ENCODE data around the gene PTPN9. TPM values are rescaled to one million over a fixed set of nuclear protein-coding genes. Genes with fewer than 3 reads are reported as not detected.

PTPN9 gene
- total and polyA plus RNA-seq, 2 of the 13 experiments (the other 11 are each of a cell fraction or from before 2014, with no cell fraction given) = 16.6 to 19.9 TPM

- peak overlapping the region; percentile 91 to 93 (median 93) for H3K4me3 ChIP-seq (replicated peaks in 1 of 3; ENCODE audit: insufficient read depth in 1 of 3, low read depth in 2 of 3, low read length in 3 of 3)
- ATAC-seq (no peak), FAIRE-seq (no peak), DNase-seq (ENCODE audit: low spot score) (no peak)
- H4K20me1 ChIP-seq (ENCODE audit: insufficient read depth, low read length) = peaks cover 15% of the 10 kb centered on the region
- H3K4me1 ChIP-seq (ENCODE audit: insufficient read depth, low read length) = peaks cover 37% of the 10 kb centered on the region
- under 1% methylated on average over 22 of the region's 116 CpGs for WGBS (ENCODE audit: low lambda C conversion rate)
- H3K79me2 ChIP-seq (ENCODE audit: insufficient read depth, low read length) = peaks cover 15% of the 10 kb centered on the region
- H3K27me3 ChIP-seq (ENCODE audit: control insufficient read depth in 1 of 2, insufficient read depth in 2 of 2, low read length in 2 of 2) = no peaks in the 10 kb centered on the region; a peak in 1 of 5 replicates
- H2AFZ ChIP-seq (ENCODE audit: low read length) = no peak overlapping the region
- intact Hi-C loops (cut with micrococcal nuclease; ENCODE audit: unreplicated experiment) (loop anchor here (5.0 kb wide), 2 partner anchors 87 to 173 kb away; partner anchors contain the start of genes MAN2C1 and SNUPN), in situ Hi-C loops (cut with HindIII; ENCODE audit: extremely low pct_ligation_motif_present, low pct_unique_long_range_greater_than_20kb) (loop anchor here (5.0 kb wide), 1 partner anchor 87 kb away; the partner anchor contains the start of gene MAN2C1)
- peak overlapping the region; percentile 89 for H3K27ac ChIP-seq (ENCODE audit: extremely low read length, insufficient read depth, low read length)
- H3K9ac ChIP-seq (ENCODE audit: insufficient read depth, low read depth, low read length) = peak overlapping the region; percentile 90
- POLR2A ChIA-PET = interaction anchor here (0.6 to 7.8 kb wide), 20 partner anchors 9 to 449 kb away, joined by 3 to 185 read pairs (median 4); partner anchors contain the start of genes FBXO22, IMP3, MAN2C1 and PTPN9
- H3K4me2 ChIP-seq (ENCODE audit: low read depth, low read length) = peak overlapping the region; percentile 76
- CTCF ChIA-PET (ENCODE audit: low intra/inter-chr PET ratio, low total read pairs) = no interaction called here
- H3K9me3 ChIP-seq (ENCODE audit: low read length) = no peaks in the 10 kb centered on the region
- no TSS peak for BruUV-seq (replicated peaks)
- no peaks in the 10 kb centered on the region for H3K36me3 ChIP-seq (replicated peaks in 1 of 2; ENCODE audit: control insufficient read depth in 1 of 2, insufficient read depth in 2 of 2, low read length in 2 of 2)
- TF ChIP-seq HNRNPK (IDR thresholded peaks at IDR 0.05; ENCODE audit: low read depth, low read length, poor library complexity, severe bottlenecking) (peak; percentile 71), TCF12 (IDR thresholded peaks at IDR 0.05) (no peak), TCF12 (CRISPR knock-in tag; IDR thresholded peaks at IDR 0.05) (peak; percentile 18; the same call in 1 of the 2 replicates), FOXK1 (CRISPR knock-in tag; IDR thresholded peaks at IDR 0.05; ENCODE audit: borderline replicate concordance, low read depth) (no peak), KLF16 (CRISPR knock-in tag; IDR thresholded peaks at IDR 0.05) (0 out of 4 replicates have a peak, but pooled peaks of 1 of the 2 experiments have one; percentile 17), ZNF563 (CRISPR knock-in tag; IDR thresholded peaks at IDR 0.05) (0 out of 2 replicates have a peak, but pooled peaks have one; percentile 47), SALL1 (CRISPR knock-in tag; IDR thresholded peaks at IDR 0.05) (0 out of 2 replicates have a peak, but pooled peaks have one; percentile 14), RNF219 (CRISPR knock-in tag; IDR thresholded peaks at IDR 0.05) (no peak), CEBPG (CRISPR knock-in tag; IDR thresholded peaks at IDR 0.05) (no peak), POGK (CRISPR knock-in tag; conservative IDR thresholded peaks at IDR 0.05) (0 out of 2 replicates have a peak, but pooled peaks have one; percentile 3), GABPA (IDR thresholded peaks at IDR 0.05; ENCODE audit: low read depth, low read length) (no peak), GABPA (CRISPR knock-in tag; IDR thresholded peaks at IDR 0.05; ENCODE audit: low read depth) (0 out of 2 replicates have a peak, but pooled peaks have one; percentile 16), SIN3A (IDR thresholded peaks at IDR 0.05; ENCODE audit: borderline replicate concordance, low read depth, low read length) (peak; percentile 57; the same call in 1 of the 2 replicates), ZNF607 (CRISPR knock-in tag; IDR thresholded peaks at IDR 0.05; ENCODE audit: borderline replicate concordance) (peak; percentile 28; the same call in 1 of the 2 replicates), ZKSCAN8 (CRISPR knock-in tag; IDR thresholded peaks at IDR 0.05; ENCODE audit: borderline replicate concordance) (no peak), ZNF33A (CRISPR knock-in tag; IDR thresholded peaks at IDR 0.05; ENCODE audit: borderline replicate concordance) (no peak)
Observed at GRCh38 chr15:75454471-75455378, 124.4 kb downstream of the PTPN9 start.

All from HepG2 (cell line).